Activated gamma-delta T cell treated with anti-CD3 and anti-CD28 coated beads, Interleukin-2, amount 50 U/mL, for 16 hours (primary cell): ENCODE measurements around the gene PRLR.
"Not testable (repeated sequence)": the region's sequence is repeated elsewhere in the genome, so short reads cannot be mapped to it uniquely, and the experiment has no call there.

Experiments
- DNase-seq: peaks from one replicate; pipeline ENCODE4 v3.0.0-alpha.2; 2020; ENCODE audit warnings: low read depth

PRLR gene

GRCh38 chr5:35230038-35230611 is at the start of gene PRLR:
Gene PRLR (minus strand): TSS chr5:35230487. CDS start chr5:35089620, 140,867 bp downstream.
- no peak for DNase-seq

DNA sequence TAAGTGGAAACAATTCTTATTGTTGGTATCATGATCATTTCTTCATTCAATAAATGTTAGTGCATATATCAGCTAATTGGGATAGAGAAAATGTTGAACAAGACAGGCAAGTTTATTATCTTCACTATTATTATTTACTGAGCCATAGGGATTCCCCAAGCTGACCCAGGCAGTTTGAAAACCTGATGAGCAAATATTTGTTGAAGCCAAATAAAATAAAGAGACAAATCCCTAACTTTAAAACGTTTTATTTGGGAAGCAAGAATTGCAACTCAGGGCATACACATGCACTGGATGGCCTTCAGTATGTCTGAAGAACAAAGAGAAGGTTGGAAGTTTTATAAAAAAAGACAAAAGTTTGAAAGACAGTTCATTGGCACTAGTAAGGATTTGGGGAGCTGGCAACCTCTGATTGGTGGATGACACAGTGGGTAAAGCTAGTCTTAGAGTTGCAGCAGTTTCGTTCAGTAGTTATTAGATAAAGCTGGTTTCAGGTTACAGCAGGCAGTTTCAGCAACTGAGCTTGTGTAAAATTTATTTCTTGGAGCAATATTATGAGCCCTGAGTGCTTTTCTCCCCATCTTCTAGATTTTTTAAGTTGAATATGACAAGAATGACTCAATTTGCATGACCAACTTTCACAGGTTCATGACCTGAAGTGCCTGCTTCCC is 44.7 kb upstream of the PRLR start:
- DNase-seq = no peak

DNA sequence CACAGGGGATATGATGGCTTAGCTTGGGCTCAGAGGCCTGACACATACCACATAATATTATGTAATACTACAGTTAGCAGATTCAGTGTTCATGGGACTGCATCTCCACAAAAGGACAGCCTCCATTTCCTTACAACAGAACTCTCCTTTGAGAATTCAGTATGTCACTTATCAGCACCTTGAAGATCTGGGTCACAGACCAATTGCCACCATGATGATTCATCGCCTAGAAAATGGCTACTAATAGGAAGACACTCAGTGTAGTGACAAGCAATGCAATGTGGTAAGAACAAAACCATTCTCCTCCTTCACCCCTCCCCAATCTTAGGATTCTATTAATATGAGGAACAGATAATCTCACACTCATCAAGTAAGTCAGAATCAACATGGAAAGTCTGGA is 38.7 kb upstream of the PRLR start:
- DNase-seq = no peak

GRCh38 chr5:35266276-35266675 is 36.0 kb upstream of the PRLR start:
- DNase-seq = no peak

DNA sequence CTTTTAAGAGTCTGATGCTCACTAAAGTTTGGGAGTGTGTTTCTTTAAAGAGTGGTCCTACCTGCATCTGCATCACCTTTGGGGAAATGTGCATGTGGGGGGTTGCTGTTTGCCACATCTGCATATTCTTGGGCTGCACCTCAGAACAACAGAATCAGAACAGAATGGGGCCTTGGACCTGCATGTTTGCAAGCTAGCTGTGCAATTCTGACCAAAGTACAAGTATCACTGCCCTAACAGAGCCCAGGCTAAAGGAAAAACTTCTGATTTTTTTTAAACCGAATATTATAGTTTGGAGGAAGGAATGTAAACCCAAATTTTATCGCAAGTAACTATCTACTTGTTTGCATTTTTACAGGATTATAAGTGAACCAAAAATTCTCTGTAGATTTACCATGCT is 34.2 kb upstream of the PRLR start:
- no peak for DNase-seq

GRCh38 chr5:35263266-35263877 is 33.1 kb upstream of the PRLR start:
- no peak for DNase-seq

DNA sequence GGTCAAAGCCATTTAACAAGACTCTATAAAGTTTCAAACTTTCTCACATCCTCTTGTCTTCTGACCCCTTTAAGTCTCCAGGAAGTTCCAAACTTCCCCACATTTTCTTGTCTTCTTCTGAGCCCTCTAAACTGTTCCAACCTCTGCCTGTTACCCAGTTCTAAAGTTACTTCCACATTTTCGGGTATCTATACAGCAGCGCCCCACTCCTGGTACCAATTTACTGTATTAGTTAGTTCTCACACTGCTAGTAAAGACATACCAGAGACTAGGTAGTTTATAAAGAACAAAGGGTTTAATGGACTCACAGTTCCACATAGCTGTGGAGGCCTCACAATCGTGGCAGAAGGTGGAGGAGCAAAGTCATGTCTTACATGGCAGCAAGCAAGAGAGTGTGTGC is 23.3 kb upstream of the PRLR start:
- DNase-seq = no peak

GRCh38 chr5:35252963-35253362 is 22.7 kb upstream of the PRLR start:
- no peak for DNase-seq

DNA sequence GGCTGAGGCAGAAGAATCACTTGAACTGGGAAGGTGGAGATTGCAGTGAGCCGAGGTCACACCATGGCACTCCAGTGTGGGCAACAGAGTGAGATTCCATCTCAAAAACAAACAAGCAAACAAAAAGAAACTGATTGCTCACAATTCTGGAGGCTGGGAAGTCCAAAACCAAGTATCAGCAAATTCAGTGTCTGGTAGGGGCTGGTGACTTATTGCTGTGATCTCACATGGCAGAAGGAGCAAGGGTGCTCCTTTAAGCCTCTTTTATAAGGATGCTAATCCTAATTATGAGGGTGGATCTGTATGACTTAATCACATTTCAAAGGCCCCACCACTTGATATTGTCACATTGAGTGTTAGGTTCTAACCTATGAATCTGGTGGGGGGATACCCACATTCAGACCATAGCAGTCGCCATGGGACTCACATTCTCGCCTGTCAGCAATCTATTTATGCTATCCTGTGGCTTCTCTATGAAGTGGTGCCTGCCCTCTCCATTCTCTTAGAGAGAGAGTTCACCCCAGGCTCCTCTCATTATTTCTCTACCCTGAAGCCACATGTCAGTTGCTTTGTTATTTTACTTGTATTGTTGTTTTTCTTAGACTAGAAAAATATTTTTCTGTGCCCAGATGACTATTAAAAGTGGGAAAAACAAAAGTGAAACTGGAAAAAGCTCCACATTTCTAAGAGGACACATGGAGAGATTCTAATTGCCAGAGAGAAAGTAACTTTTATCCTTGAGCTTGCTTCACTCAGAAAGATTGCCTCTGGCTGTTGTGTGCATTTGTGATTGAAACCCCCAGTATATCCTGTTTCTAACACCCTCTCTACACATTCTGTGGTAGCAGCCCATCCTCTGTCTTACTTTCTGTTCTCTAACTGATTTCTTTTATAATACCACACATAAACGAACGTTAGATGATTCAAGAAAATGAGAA is 18.8 kb upstream of the PRLR start:
- DNase-seq = no peak

DNA sequence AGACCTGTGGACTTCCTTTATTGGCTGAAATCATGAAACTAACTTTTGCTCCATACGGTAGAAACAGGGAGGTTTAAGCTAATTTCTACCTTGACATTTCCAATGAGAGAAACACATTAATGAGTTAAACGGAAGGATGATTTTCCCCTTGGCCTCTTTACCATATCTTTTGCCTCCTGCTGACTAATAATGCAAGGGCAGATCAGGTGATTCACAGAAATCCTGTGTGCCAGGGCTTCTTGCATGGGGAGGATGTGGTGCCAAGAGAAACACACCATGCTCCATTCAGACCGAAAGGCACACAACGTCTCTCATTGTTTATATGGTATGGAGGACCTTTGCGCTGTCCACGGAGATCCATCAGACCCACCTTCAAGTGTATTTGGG is 17.4 kb upstream of the PRLR start:
- DNase-seq = no peak

GRCh38 chr5:35246900-35247647 is 16.8 kb upstream of the PRLR start:
- DNase-seq = no peak

DNA sequence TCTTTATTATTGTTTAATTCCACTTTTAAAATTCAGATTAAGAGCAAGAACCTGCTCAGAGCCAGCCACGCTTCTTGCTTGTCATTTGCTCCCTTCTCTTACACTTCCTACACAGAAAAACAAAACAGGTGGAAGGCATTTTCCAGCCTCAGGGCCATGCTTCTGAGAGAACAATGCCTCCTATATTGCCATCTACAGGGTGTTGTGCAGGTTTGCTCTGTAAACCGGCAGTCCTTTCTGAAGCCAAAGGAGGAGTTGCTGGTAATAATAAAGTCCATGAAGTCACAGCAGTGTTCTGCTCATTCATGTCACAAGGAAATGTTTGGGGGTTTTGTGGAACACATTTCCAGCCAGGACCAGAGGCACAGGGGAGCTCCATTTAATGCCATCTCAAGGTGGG is 16.1 kb upstream of the PRLR start:
- DNase-seq = no peak

DNA sequence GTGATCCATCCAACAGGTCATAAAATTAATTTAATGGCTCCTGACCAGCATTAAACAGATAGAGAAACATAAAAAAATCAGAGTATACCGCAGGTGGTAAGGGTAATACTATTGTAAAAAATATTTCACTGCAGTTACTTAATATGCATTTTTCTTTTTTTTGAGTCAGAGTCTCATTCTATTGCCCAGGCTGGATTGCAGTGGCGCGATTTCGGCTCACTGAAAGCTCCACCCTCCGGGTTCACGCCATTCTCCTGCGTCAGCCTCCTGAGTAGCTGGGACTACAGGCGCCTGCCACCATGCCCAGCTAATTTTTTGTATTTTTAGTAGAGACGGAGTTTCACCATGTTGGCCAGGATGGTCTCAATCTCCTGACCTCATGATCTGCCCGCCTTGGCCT is 15.1 kb upstream of the PRLR start:
- DNase-seq = not testable (repeated sequence)

DNA sequence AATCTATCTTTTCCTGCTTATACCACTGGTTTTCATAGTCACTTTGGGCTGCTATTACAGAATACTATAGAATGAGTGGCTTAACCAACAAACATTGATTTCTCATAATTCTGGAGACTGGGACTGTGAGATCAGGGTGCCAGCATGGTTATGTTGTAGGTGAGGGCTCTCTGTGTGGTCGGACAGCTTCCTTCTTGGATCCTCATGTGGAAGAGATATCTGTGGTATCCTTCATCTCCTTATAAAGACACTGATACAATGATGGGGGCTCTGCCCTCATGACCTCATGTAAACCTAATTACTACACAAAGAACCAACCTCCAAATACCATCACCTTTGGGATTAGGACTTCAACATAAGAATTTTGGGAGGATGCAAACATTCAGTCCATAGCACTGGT is 13.9 kb upstream of the PRLR start:
- DNase-seq = no peak

DNA sequence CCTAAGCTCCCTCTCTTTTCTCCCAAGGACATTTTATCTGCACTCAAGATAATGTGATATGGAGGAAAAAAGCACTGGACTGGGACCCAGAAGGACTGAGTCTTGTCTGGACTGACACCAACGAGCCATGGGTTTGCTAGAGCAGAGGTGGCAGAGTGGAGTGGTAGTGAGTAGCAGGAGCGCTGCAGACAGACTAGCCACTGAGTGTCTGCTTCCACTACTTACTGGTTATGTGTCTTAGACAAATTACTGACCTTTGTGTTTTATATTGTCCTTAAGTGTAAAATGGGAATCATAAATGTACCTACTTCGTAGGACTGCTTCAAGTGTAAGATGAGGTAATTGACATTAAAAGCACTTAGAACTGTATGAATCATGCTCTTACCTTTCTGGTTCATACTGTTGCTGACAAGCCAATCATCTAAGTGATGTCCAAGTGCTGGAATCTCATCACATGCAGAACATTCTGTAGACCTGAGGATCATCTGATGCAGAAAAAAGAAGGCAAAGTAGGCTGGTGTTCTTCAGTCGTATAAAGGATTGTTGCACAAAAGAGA is 12.5 kb upstream of the PRLR start:
- DNase-seq = no peak

DNA sequence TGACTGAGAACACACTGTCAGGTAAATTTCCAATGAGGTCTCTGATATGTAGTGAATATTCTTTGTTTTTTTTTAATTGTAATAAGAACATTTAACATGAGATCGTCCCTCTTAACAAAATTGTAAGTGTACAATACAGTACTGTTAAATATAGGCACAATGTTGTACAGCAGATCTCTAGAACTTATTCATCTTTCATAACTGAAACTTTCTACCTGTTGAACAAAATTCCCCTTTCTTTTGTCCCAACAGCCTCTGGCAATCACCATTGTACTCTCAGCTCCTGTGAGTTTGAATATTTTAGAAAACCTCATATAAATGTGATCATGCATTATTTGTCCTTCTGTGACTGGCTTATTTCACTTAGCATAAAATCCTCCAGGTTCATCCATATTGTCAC is 10.6 kb upstream of the PRLR start:
- DNase-seq = no peak

GRCh38 chr5:35239911-35240610 is 9.8 kb upstream of the PRLR start:
- no peak for DNase-seq

DNA sequence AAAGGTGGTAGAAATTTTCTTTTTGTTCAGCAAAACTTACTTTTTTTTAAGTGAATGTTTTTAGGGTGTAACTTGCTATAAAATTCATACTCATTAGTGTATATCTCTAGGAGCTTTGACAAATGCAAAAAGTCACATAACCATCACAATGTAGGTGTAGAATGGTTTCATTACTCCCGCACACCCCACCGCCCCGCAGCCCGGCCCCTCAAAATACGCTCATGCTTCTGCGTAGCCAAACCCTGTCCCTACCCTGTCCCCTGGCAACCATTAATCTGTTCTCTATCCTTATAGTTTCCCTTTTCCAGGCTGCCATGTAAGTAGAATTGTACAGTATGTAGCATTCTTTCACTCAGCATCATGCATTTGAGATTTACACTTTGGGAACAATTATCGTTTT is 9.2 kb upstream of the PRLR start:
- no peak for DNase-seq

- no peak for DNase-seq
Observed at GRCh38 chr5:35237580-35238376, 7.5 kb upstream of the PRLR start.

GRCh38 chr5:35236770-35237169 is 6.5 kb upstream of the PRLR start:
- no peak for DNase-seq
